ENCODE results near the gene CYP4B1.

The CYP4B1 gene

GRCh38 chr1:46757956-46758528 lies 40.8 kb upstream of the CYP4B1 start:
- H3K4me3 ChIP-seq (ENCODE audit: low read depth, low read length) = no peak overlapping the region
- no peak for TF ChIP-seq CTCF (IDR thresholded peaks at IDR 0.05; ENCODE audit: insufficient read depth, low read depth, low read length, missing control alignments)
- no peak for DNase-seq (ENCODE audit: low read depth)

- H3K4me3 ChIP-seq (ENCODE audit: low read depth, low read length) = no peak overlapping the region
- no peak for DNase-seq (ENCODE audit: low read depth)
- no peak for TF ChIP-seq CTCF (IDR thresholded peaks at IDR 0.05; ENCODE audit: insufficient read depth, low read depth, low read length, missing control alignments)
These were observed 38.2 kb upstream of the CYP4B1 start for GRCh38 chr1:46760558-46761166.

GRCh38 chr1:46761740-46762139 lies 37.1 kb upstream of the CYP4B1 start:
- no peak overlapping the region for H3K4me3 ChIP-seq (ENCODE audit: low read depth, low read length)
- no peak for DNase-seq (ENCODE audit: low read depth)
- TF ChIP-seq CTCF (IDR thresholded peaks at IDR 0.05; ENCODE audit: insufficient read depth, low read depth, low read length, missing control alignments) = no peak

GRCh38 chr1:46764402-46764801 lies 34.4 kb upstream of the CYP4B1 start:
- no peak overlapping the region for H3K4me3 ChIP-seq (ENCODE audit: low read depth, low read length)
- DNase-seq (ENCODE audit: low read depth) = no peak
- TF ChIP-seq CTCF (IDR thresholded peaks at IDR 0.05; ENCODE audit: insufficient read depth, low read depth, low read length, missing control alignments) = no peak

GRCh38 chr1:46767649-46768282 lies 31.1 kb upstream of the CYP4B1 start:
- DNase-seq (ENCODE audit: low read depth) = no peak
- no peak overlapping the region for H3K4me3 ChIP-seq (ENCODE audit: low read depth, low read length)
- no peak for TF ChIP-seq CTCF (IDR thresholded peaks at IDR 0.05; ENCODE audit: insufficient read depth, low read depth, low read length, missing control alignments)

GRCh38 chr1:46768445-46768844 lies 30.4 kb upstream of the CYP4B1 start:
- H3K4me3 ChIP-seq (ENCODE audit: low read depth, low read length) = no peak overlapping the region
- no peak for TF ChIP-seq CTCF (IDR thresholded peaks at IDR 0.05; ENCODE audit: insufficient read depth, low read depth, low read length, missing control alignments)
- DNase-seq (ENCODE audit: low read depth) = no peak
